Endodermal cell (in vitro differentiated cells): ENCODE data around the gene EYS. TPM values are rescaled to one million over a fixed set of nuclear protein-coding genes. Genes with fewer than 3 reads are reported as not detected.

Source experiments
- DNase-seq: peaks from one replicate; pipeline ENCODE4 v3.0.0-alpha.2; 2017
- H3K27ac ChIP-seq: 2 replicates; pipeline ENCODE4 v1.5.1; 2013; ENCODE audit warnings: mild to moderate bottlenecking, low read depth, low read length, moderate library complexity
- H3K27me3 ChIP-seq: 2 replicates; pipeline ENCODE4 v1.6.1; 2013; ENCODE audit warnings: mild to moderate bottlenecking, low read length, moderate library complexity; ENCODE audit not compliant: insufficient read depth, control insufficient read depth, poor library complexity, severe bottlenecking
- H3K36me3 ChIP-seq: 2 replicates; pipeline ENCODE4 v1.7.0; 2013; ENCODE audit warnings: mild to moderate bottlenecking, low read length, moderate library complexity; ENCODE audit not compliant: control insufficient read depth, insufficient read depth
- H3K4me1 ChIP-seq: one replicate; pipeline ENCODE4 v1.7.0; 2013; ENCODE audit warnings: low read length; ENCODE audit not compliant: control insufficient read depth, insufficient read depth
- H3K4me3 ChIP-seq: 2 replicates; pipeline ENCODE4 v1.5.1; 2013; ENCODE audit warnings: mild to moderate bottlenecking, low read length, moderate library complexity
- H3K9ac ChIP-seq: 2 replicates; pipeline ENCODE4 v1.6.1; 2013; ENCODE audit warnings: mild to moderate bottlenecking, low read length, moderate library complexity; ENCODE audit not compliant: poor library complexity, severe bottlenecking; ENCODE audit errors: extremely low read depth
- H3K9me3 ChIP-seq: 2 replicates; pipeline ENCODE4 v1.6.1; 2013; ENCODE audit warnings: mild to moderate bottlenecking, low read length, moderate library complexity; ENCODE audit not compliant: control insufficient read depth
- H3K27ac Mint-ChIP-seq: 2 replicates; pipeline ENCODE4 v1.8.0; 2020; ENCODE audit warnings: mixed read lengths
- H3K27me3 Mint-ChIP-seq: 2 replicates; pipeline ENCODE4 v1.8.0; 2021; ENCODE audit warnings: mild to moderate bottlenecking, mixed read lengths; ENCODE audit not compliant: insufficient read depth
- H3K36me3 Mint-ChIP-seq: 2 replicates; pipeline ENCODE4 v1.8.0; 2020; ENCODE audit warnings: low read depth, mixed read lengths
- H3K4me1 Mint-ChIP-seq: 2 replicates; pipeline ENCODE4 v1.8.0; 2020; ENCODE audit warnings: mixed read lengths
- H3K4me3 Mint-ChIP-seq: 2 replicates; pipeline ENCODE4 v1.8.0; 2020; ENCODE audit warnings: mild to moderate bottlenecking, moderate library complexity, mixed read lengths
- H3K9me3 Mint-ChIP-seq: 2 replicates; pipeline ENCODE4 v1.8.0; 2020; ENCODE audit warnings: mild to moderate bottlenecking, mixed read lengths
- CTCF ChIP-seq: fragments of 200-600 bp; sonication (generic); conservative IDR thresholded peaks from 2 replicates; pipeline ENCODE4 v1.5.0; 2021; ENCODE audit warnings: antibody characterized with exemption, mild to moderate bottlenecking
- WGBS, 2 experiments: methylation state at CpG; one replicate each; pipeline versions ENCODE4 v1.1.5 to v1.1.7; 2013; ENCODE audit warnings: missing lambda C conversion rate in 2 of 2, mixed read lengths in 1 of 2; ENCODE audit not compliant: insufficient coverage in 1 of 2, insufficient read length in 1 of 2; 5-methylcytosine and 5-hydroxymethylcytosine counted together
- total RNA-seq, 2 donors: library from RNA; stranded (reverse); fragmentation: NEBNext Ultra II Directional in 1 of 2; extraction: Animal tissue kit (Norgen Biotek cat#: 25700) in 1 of 2; gene quantifications; 2 replicates in 1 of 2; 3 replicates in 1 of 2; pipeline ENCODE4 v1.2.1, GENCODE V29; 2021

EYS gene
- total RNA-seq, 2 donors from 2014 or later = 0.31 to 0.70 TPM

- Histone ChIP-seq H3K27me3 (no peaks in the 10 kb centered on the region), H3K4me3 (no peak overlapping the region), H3K9ac (no peak overlapping the region), H3K4me1 (no peaks in the 10 kb centered on the region), H3K36me3 (no peaks in the 10 kb centered on the region), H3K9me3 (no peaks in the 10 kb centered on the region), H3K27ac (no peak overlapping the region)
- 96 to 100% methylated on average over 1 to 2 of the region's 2 CpGs for WGBS, 2 experiments
- DNase-seq = no peak
- TF ChIP-seq CTCF = no peak
- Mint-ChIP-seq H3K4me1 (no peaks in the 10 kb centered on the region), H3K27ac (no peak overlapping the region), H3K36me3 (no peaks in the 10 kb centered on the region), H3K4me3 (no peak overlapping the region), H3K9me3 (peaks cover 8% of the 10 kb centered on the region), H3K27me3 (no peaks in the 10 kb centered on the region)
Observed at GRCh38 chr6:65623566-65623965, 83.5 kb downstream of the EYS start.

GRCh38 chr6:65610746-65611145, 96.3 kb downstream of the EYS start:
- Mint-ChIP-seq H3K4me1 (no peaks in the 10 kb centered on the region), H3K4me3 (no peak overlapping the region), H3K27ac (no peak overlapping the region)

GRCh38 chr6:65595540-65595939, 111.5 kb downstream of the EYS start:
- H3K27me3 ChIP-seq = no peaks in the 10 kb centered on the region
- no peaks in the 10 kb centered on the region for H3K4me1 ChIP-seq
- H3K36me3 Mint-ChIP-seq = no peaks in the 10 kb centered on the region
- H3K4me3 Mint-ChIP-seq = no peak overlapping the region
- H3K27me3 Mint-ChIP-seq = no peaks in the 10 kb centered on the region
- H3K27ac ChIP-seq = no peak overlapping the region
- no peak overlapping the region for H3K9ac ChIP-seq
- no peak overlapping the region for H3K4me3 ChIP-seq
- H3K9me3 ChIP-seq = no peaks in the 10 kb centered on the region
- TF ChIP-seq CTCF = no peak
- no peaks in the 10 kb centered on the region for H3K9me3 Mint-ChIP-seq
- H3K4me1 Mint-ChIP-seq = no peaks in the 10 kb centered on the region
- 92% methylated on average over 4 of the region's 4 CpGs; no CpG with 5 or more reads in 1 of the 2 experiments for WGBS, 2 experiments
- DNase-seq = no peak
- H3K36me3 ChIP-seq = no peaks in the 10 kb centered on the region
- H3K27ac Mint-ChIP-seq = no peak overlapping the region

More at GRCh38 chr6:65610746-65611145, 96.3 kb downstream of the EYS start:
- Histone ChIP-seq H3K36me3 (no peaks in the 10 kb centered on the region), H3K27ac (no peak overlapping the region), H3K27me3 (no peaks in the 10 kb centered on the region), H3K9me3 (no peaks in the 10 kb centered on the region), H3K4me3 (no peak overlapping the region), H3K9ac (no peak overlapping the region), H3K4me1 (no peaks in the 10 kb centered on the region)
- no peaks in the 10 kb centered on the region for H3K27me3 Mint-ChIP-seq
- no peak for TF ChIP-seq CTCF
- WGBS, 2 experiments = 96 to 100% methylated on average over 1 to 2 of the region's 2 CpGs
- no peaks in the 10 kb centered on the region for H3K36me3 Mint-ChIP-seq
- no peak for DNase-seq
- H3K9me3 Mint-ChIP-seq = no peaks in the 10 kb centered on the region
